GM23338 (cell line): Measurements from ENCODE around the gene SARDH.

Experiments
- CREB1 ChIP-seq: fragments of 250-450 bp; sonication (Bioruptor Pico); IDR thresholded peaks from 2 replicates; pipeline ENCODE4 v1.5.0; 2020; ENCODE audit warnings: low read depth, mild to moderate bottlenecking, moderate library complexity
- EZH2 ChIP-seq: fragments of 200-600 bp; sonication (generic); IDR thresholded peaks from one replicate; pipeline ENCODE4 v1.8.0; 2017; ENCODE audit warnings: antibody characterized with exemption, mild to moderate bottlenecking, low read depth; ENCODE audit not compliant: unreplicated experiment
- EZH2phosphoT487 ChIP-seq: fragments of 200-600 bp; sonication (generic); IDR thresholded peaks from one replicate; pipeline ENCODE4 v1.8.1; 2018; ENCODE audit warnings: antibody characterized with exemption; ENCODE audit not compliant: unreplicated experiment
- JUNB ChIP-seq: IDR thresholded peaks from one replicate; pipeline ENCODE4 v1.6.1; 2016; ENCODE audit warnings: antibody characterized with exemption; ENCODE audit not compliant: unreplicated experiment
- POLR2AphosphoS5 ChIP-seq: IDR thresholded peaks from 2 replicates; pipeline ENCODE4 v1.6.1; 2016; ENCODE audit warnings: antibody characterized with exemption, low read depth
- ZNF331 ChIP-seq: fragments of 250-450 bp; sonication (Bioruptor Pico); IDR thresholded peaks from 2 replicates; pipeline ENCODE4 v1.5.0; 2020; ENCODE audit warnings: low read depth, mild to moderate bottlenecking, moderate library complexity
- TF ChIP-seq, protein P1 (sequence below), 2 experiments: fragments of 200-600 bp in 1 of 2; sonication (generic) in 1 of 2; conservative IDR thresholded peaks; 2 replicates each; pipeline versions ENCODE4 v1.5.1 to v1.6.1; 2016 to 2017; ENCODE audit warnings: antibody characterized with exemption in 2 of 2, low read depth in 2 of 2, mild to moderate bottlenecking in 2 of 2, moderate library complexity in 1 of 2
- TF ChIP-seq, protein P2 (sequence below): IDR thresholded peaks from one replicate; pipeline ENCODE4 v1.6.1; 2018; ENCODE audit warnings: antibody characterized with exemption; ENCODE audit not compliant: unreplicated experiment

DNA sequence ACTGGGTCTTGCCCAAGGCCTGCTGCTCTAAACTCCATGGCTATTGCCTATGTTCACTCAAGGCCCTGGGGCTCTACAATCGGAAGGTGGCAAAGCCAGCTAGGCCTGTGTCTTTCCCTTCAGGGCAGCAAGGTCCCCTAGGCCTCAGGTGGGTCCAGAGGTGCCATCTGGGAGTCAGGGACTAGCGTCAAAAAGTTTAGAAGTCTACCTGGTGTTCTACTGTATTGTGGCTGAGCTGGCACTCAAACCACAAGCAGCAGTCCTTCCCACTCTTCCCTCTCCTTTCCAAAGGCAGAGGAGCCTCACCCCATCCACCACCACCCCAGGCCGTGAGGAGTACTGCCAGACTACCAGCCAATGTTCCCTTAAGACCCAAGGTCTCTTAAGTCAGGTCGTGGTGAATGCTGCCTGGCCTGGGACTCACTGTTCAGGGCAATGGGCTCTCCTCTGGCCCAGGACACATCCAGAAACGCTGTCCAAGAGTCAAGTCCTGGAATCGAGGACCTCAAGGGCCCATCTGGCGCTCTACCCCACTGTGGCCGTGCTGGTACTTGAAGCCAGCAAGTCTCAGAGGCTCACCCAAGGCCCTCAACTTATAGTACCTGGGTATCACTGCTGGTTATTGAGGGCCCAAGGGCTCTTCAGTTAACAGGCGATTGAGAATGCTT, 13.0 kb upstream of the SARDH start:
- TF ChIP-seq, protein P1, sequence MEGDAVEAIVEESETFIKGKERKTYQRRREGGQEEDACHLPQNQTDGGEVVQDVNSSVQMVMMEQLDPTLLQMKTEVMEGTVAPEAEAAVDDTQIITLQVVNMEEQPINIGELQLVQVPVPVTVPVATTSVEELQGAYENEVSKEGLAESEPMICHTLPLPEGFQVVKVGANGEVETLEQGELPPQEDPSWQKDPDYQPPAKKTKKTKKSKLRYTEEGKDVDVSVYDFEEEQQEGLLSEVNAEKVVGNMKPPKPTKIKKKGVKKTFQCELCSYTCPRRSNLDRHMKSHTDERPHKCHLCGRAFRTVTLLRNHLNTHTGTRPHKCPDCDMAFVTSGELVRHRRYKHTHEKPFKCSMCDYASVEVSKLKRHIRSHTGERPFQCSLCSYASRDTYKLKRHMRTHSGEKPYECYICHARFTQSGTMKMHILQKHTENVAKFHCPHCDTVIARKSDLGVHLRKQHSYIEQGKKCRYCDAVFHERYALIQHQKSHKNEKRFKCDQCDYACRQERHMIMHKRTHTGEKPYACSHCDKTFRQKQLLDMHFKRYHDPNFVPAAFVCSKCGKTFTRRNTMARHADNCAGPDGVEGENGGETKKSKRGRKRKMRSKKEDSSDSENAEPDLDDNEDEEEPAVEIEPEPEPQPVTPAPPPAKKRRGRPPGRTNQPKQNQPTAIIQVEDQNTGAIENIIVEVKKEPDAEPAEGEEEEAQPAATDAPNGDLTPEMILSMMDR (conservative IDR thresholded peaks at IDR 0.05; ENCODE audit: low read depth in 2 of 2), result no peak
- TF ChIP-seq POLR2AphosphoS5, result no peak
- TF ChIP-seq JUNB, result no peak
- no peak for TF ChIP-seq EZH2
- TF ChIP-seq, protein P2, sequence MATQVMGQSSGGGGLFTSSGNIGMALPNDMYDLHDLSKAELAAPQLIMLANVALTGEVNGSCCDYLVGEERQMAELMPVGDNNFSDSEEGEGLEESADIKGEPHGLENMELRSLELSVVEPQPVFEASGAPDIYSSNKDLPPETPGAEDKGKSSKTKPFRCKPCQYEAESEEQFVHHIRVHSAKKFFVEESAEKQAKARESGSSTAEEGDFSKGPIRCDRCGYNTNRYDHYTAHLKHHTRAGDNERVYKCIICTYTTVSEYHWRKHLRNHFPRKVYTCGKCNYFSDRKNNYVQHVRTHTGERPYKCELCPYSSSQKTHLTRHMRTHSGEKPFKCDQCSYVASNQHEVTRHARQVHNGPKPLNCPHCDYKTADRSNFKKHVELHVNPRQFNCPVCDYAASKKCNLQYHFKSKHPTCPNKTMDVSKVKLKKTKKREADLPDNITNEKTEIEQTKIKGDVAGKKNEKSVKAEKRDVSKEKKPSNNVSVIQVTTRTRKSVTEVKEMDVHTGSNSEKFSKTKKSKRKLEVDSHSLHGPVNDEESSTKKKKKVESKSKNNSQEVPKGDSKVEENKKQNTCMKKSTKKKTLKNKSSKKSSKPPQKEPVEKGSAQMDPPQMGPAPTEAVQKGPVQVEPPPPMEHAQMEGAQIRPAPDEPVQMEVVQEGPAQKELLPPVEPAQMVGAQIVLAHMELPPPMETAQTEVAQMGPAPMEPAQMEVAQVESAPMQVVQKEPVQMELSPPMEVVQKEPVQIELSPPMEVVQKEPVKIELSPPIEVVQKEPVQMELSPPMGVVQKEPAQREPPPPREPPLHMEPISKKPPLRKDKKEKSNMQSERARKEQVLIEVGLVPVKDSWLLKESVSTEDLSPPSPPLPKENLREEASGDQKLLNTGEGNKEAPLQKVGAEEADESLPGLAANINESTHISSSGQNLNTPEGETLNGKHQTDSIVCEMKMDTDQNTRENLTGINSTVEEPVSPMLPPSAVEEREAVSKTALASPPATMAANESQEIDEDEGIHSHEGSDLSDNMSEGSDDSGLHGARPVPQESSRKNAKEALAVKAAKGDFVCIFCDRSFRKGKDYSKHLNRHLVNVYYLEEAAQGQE, result no peak
- no peak for TF ChIP-seq CREB1
- no peak for TF ChIP-seq ZNF331
- TF ChIP-seq EZH2phosphoT487, result no peak
